HL-60 (cell line): ENCODE results near the gene IGFBPL1.

ENCODE experiments used
- DNase-seq, 2 experiments: peaks; one replicate each; pipeline ENCODE4 v3.0.0-alpha.2; 2010 to 2020; ENCODE audit warnings: low read depth in 1 of 2, low spot score in 1 of 2
- H3K27ac ChIP-seq: fragments of 250-450 bp; sonication (Bioruptor Pico); replicated peaks from 2 replicates; pipeline ENCODE4 v1.5.1; 2020; ENCODE audit warnings: mild to moderate bottlenecking, moderate library complexity
- H3K27me3 ChIP-seq: fragments of 250-450 bp; sonication (Bioruptor Pico); 2 replicates; pipeline ENCODE4 v1.5.1; 2021; ENCODE audit warnings: mild to moderate bottlenecking, moderate library complexity; ENCODE audit not compliant: insufficient read depth, poor library complexity, severe bottlenecking
- H3K4me3 ChIP-seq: replicated peaks from 2 replicates; pipeline ENCODE4 v1.5.1; 2011; ENCODE audit warnings: mild to moderate bottlenecking, control low read depth, low read length; ENCODE audit not compliant: insufficient read depth
- CTCF ChIP-seq: IDR thresholded peaks from one replicate; pipeline ENCODE4 v1.5.1; 2011; ENCODE audit warnings: low read length, control low read depth, inconsistent platforms; ENCODE audit not compliant: insufficient read depth
- GABPA ChIP-seq: IDR thresholded peaks from 2 replicates; pipeline ENCODE4 v1.6.1; 2012; ENCODE audit warnings: low read depth
- POLR2AphosphoS5 ChIP-seq: IDR thresholded peaks from 2 replicates; pipeline ENCODE4 v1.6.1; 2012; ENCODE audit warnings: low read depth
- REST ChIP-seq: IDR thresholded peaks from 2 replicates; pipeline ENCODE4 v1.6.1; 2012; ENCODE audit warnings: low read depth; ENCODE audit not compliant: insufficient replicate concordance
- SPI1 ChIP-seq: IDR thresholded peaks from 2 replicates; pipeline ENCODE4 v1.6.1; 2012; ENCODE audit warnings: low read depth, mild to moderate bottlenecking, borderline replicate concordance

IGFBPL1 gene

GRCh38 chr9:38375572-38375963 lies 48.7 kb downstream of the IGFBPL1 start:
- no peak for DNase-seq
- no peak overlapping the region for H3K4me3 ChIP-seq
- H3K27me3 ChIP-seq, result peaks cover 7% of the 10 kb centered on the region
- TF ChIP-seq REST, result no peak
- no peak for TF ChIP-seq SPI1
- TF ChIP-seq CTCF, result no peak
- H3K27ac ChIP-seq, result no peak overlapping the region

- H3K27ac ChIP-seq, result no peak overlapping the region
- TF ChIP-seq REST, result no peak
- TF ChIP-seq SPI1, result no peak
- no peak for TF ChIP-seq CTCF
- no peak for TF ChIP-seq GABPA
- no peak for TF ChIP-seq POLR2AphosphoS5
- peaks cover 7% of the 10 kb centered on the region for H3K27me3 ChIP-seq
- no peak overlapping the region for H3K4me3 ChIP-seq
- no peak for DNase-seq
Measured at GRCh38 chr9:38374847-38375571, 49.2 kb downstream of the IGFBPL1 start.

GRCh38 chr9:38373679-38374078 lies 50.6 kb downstream of the IGFBPL1 start:
- TF ChIP-seq CTCF (no peak), GABPA (no peak)
- DNase-seq, result no peak
- Histone ChIP-seq H3K27ac (no peak overlapping the region), H3K27me3 (peaks cover 7% of the 10 kb centered on the region), H3K4me3 (no peak overlapping the region)
